Loucy (cell line): ENCODE measurements around the gene SLC9A5.

Experiments used
- H2AFZ ChIP-seq: fragments of 200-600 bp; sonication (generic); 2 replicates; pipeline ENCODE4 v1.6.0; 2016; ENCODE audit warnings: antibody characterized with exemption, mild to moderate bottlenecking, low read length, moderate library complexity
- H3F3A ChIP-seq: fragments of 200-600 bp; 2 replicates; pipeline ENCODE4 v1.6.0; 2016; ENCODE audit warnings: antibody characterized with exemption, low read depth, mild to moderate bottlenecking
- H3K27me3 ChIP-seq: fragments of 200-600 bp; sonication (generic); 2 replicates; pipeline ENCODE4 v1.6.1; 2014; ENCODE audit warnings: low read length, mild to moderate bottlenecking; ENCODE audit not compliant: insufficient read depth, poor library complexity, severe bottlenecking
- H3K36me3 ChIP-seq: fragments of 200-600 bp; sonication (generic); 2 replicates; pipeline ENCODE4 v1.6.1; 2016; ENCODE audit warnings: low read length; ENCODE audit not compliant: insufficient read depth
- H3K4me1 ChIP-seq: fragments of 200-600 bp; sonication (generic); 2 replicates; pipeline ENCODE4 v1.5.1; 2014; ENCODE audit warnings: low read length, mild to moderate bottlenecking; ENCODE audit not compliant: insufficient read depth, poor library complexity, severe bottlenecking
- H3K4me2 ChIP-seq: fragments of 200-600 bp; sonication (generic); 2 replicates; pipeline ENCODE4 v1.6.0; 2014; ENCODE audit warnings: antibody characterized with exemption, low read length, low read depth, mild to moderate bottlenecking; ENCODE audit not compliant: poor library complexity, severe bottlenecking
- H3K4me3 ChIP-seq: fragments of 200-600 bp; sonication (generic); 2 replicates; pipeline ENCODE4 v1.5.1; 2014; ENCODE audit warnings: low read length, mild to moderate bottlenecking, mixed read lengths; ENCODE audit not compliant: poor library complexity, severe bottlenecking
- H3K79me2 ChIP-seq: fragments of 200-600 bp; sonication (generic); 2 replicates; pipeline ENCODE4 v1.6.1; 2014; ENCODE audit warnings: low read length; ENCODE audit not compliant: insufficient read depth
- H3K9ac ChIP-seq: fragments of 200-600 bp; sonication (generic); 2 replicates; pipeline ENCODE4 v1.6.0; 2014; ENCODE audit warnings: mild to moderate bottlenecking, low read depth, low read length, moderate library complexity; ENCODE audit not compliant: poor library complexity, severe bottlenecking
- H3K9me2 ChIP-seq: fragments of 200-600 bp; sonication (generic); replicated peaks from 2 replicates; pipeline ENCODE4 v1.6.1; 2016; ENCODE audit warnings: low read depth, low read length, mixed read lengths
- H3K9me3 ChIP-seq: fragments of 200-600 bp; sonication (generic); 2 replicates; pipeline ENCODE4 v1.6.1; 2014; ENCODE audit warnings: mild to moderate bottlenecking, antibody characterized with exemption, low read length, low read depth; ENCODE audit not compliant: insufficient read depth
- H4K20me1 ChIP-seq: fragments of 200-600 bp; sonication (generic); 2 replicates; pipeline ENCODE4 v1.6.0; 2014; ENCODE audit warnings: antibody characterized with exemption, low read length, mild to moderate bottlenecking; ENCODE audit not compliant: insufficient read depth, poor library complexity, severe bottlenecking
- EZH2phosphoT487 ChIP-seq: fragments of 200-600 bp; IDR thresholded peaks from 2 replicates; pipeline ENCODE4 v1.6.1; 2018; ENCODE audit warnings: antibody characterized with exemption, mild to moderate bottlenecking, moderate library complexity, borderline replicate concordance
- TF ChIP-seq, protein P1 (sequence below): fragments of 200-600 bp; sonication (generic); conservative IDR thresholded peaks from 2 replicates; pipeline ENCODE4 v1.5.1; 2014; ENCODE audit warnings: mild to moderate bottlenecking, antibody characterized with exemption, low read length

Gene SLC9A5

DNA sequence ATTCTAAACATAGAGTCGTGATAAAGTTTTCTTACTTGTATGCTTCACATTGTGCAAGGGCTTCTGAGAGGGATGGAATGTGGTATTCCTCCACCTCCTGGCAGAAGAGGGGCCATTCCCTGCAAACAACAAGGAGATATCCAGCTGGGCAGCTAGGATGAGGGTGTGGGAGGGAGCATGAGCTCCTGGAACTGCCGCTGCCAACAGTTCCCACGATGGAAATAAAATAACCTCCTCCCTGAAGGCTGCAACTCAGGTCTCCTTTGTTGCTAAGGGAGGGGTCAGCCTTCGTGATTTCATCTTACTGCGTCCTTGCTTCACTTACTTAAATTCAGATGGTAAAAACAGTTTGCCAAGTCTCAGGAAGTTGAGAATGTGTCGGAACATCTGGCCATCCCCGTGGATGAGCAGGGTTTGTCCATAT lies 46.2 kb downstream of the SLC9A5 start:
- Histone ChIP-seq H2AFZ (no peak overlapping the region), H3K9me2 (no peaks in the 10 kb centered on the region), H3K9ac (no peak overlapping the region), H3K79me2 (no peaks in the 10 kb centered on the region), H3K9me3 (no peaks in the 10 kb centered on the region), H3K4me1 (peaks cover 11% of the 10 kb centered on the region), H3K36me3 (no peaks in the 10 kb centered on the region), H3K4me2 (no peak overlapping the region), H3K27me3 (no peaks in the 10 kb centered on the region), H3F3A (no peaks in the 10 kb centered on the region), H4K20me1 (no peaks in the 10 kb centered on the region), H3K4me3 (no peak overlapping the region)
- TF ChIP-seq EZH2phosphoT487 = no peak
- TF ChIP-seq, protein P1, sequence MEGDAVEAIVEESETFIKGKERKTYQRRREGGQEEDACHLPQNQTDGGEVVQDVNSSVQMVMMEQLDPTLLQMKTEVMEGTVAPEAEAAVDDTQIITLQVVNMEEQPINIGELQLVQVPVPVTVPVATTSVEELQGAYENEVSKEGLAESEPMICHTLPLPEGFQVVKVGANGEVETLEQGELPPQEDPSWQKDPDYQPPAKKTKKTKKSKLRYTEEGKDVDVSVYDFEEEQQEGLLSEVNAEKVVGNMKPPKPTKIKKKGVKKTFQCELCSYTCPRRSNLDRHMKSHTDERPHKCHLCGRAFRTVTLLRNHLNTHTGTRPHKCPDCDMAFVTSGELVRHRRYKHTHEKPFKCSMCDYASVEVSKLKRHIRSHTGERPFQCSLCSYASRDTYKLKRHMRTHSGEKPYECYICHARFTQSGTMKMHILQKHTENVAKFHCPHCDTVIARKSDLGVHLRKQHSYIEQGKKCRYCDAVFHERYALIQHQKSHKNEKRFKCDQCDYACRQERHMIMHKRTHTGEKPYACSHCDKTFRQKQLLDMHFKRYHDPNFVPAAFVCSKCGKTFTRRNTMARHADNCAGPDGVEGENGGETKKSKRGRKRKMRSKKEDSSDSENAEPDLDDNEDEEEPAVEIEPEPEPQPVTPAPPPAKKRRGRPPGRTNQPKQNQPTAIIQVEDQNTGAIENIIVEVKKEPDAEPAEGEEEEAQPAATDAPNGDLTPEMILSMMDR = no peak

DNA sequence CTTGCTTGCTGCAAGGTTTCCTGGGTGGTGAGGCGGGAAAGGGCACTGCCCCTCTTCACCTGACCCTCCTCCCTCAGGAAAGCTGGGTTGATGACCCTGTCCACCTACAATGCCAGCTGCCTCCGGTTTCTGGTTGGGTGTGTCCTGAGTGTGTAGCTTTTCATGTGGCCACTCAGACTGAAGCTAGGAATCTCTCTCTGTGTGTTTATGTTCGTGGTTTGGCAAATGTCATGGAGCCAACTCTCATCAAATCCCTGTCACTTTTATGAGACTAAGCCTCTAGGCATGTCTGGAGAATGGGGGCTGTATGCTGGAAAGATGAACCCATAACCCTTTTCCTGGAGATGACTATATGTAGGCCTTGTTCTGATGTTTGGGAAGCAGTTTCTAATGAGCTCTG lies 47.6 kb downstream of the SLC9A5 start:
- H3K4me1 ChIP-seq = no peaks in the 10 kb centered on the region
- H3K9me3 ChIP-seq = no peaks in the 10 kb centered on the region
- H3K36me3 ChIP-seq = no peaks in the 10 kb centered on the region
- H2AFZ ChIP-seq = no peak overlapping the region
- H3K79me2 ChIP-seq = no peaks in the 10 kb centered on the region
- H4K20me1 ChIP-seq = no peaks in the 10 kb centered on the region
- no peaks in the 10 kb centered on the region for H3F3A ChIP-seq
- no peaks in the 10 kb centered on the region for H3K9me2 ChIP-seq
- TF ChIP-seq EZH2phosphoT487 = no peak
- TF ChIP-seq, protein P1 = no peak
- no peak overlapping the region for H3K4me2 ChIP-seq
- no peaks in the 10 kb centered on the region for H3K27me3 ChIP-seq
- no peak overlapping the region for H3K9ac ChIP-seq
- no peak overlapping the region for H3K4me3 ChIP-seq

- Histone ChIP-seq H3K4me1 (no peaks in the 10 kb centered on the region), H3F3A (no peaks in the 10 kb centered on the region), H2AFZ (no peak overlapping the region), H3K9me2 (no peaks in the 10 kb centered on the region), H3K27me3 (no peaks in the 10 kb centered on the region), H4K20me1 (no peaks in the 10 kb centered on the region), H3K4me2 (no peak overlapping the region), H3K9me3 (no peaks in the 10 kb centered on the region), H3K9ac (no peak overlapping the region), H3K79me2 (no peaks in the 10 kb centered on the region), H3K36me3 (no peaks in the 10 kb centered on the region), H3K4me3 (no peak overlapping the region)
- TF ChIP-seq EZH2phosphoT487 = no peak
- TF ChIP-seq, protein P1 = no peak
Measured at GRCh38 chr16:67298277-67298676, 49.5 kb downstream of the SLC9A5 start.
